ENCODE results near the gene UGT1A10. TPM values are rescaled to one million over a fixed set of nuclear protein-coding genes. Genes with fewer than 3 reads are reported as not detected.

Gene UGT1A10
- total RNA-seq, 1 experiment from 2014 or later: not detected

- Histone ChIP-seq H4K5ac (ENCODE audit: insufficient read length, low read depth, low read length) (no peak overlapping the region), H3K9ac (ENCODE audit: extremely low read depth, insufficient read length, low read length) (no peak overlapping the region), H4K8ac (replicated peaks; ENCODE audit: insufficient read length, low read depth, low read length) (no peak overlapping the region), H3K23me2 (ENCODE audit: insufficient read length, low read depth, low read length, poor library complexity, severe bottlenecking) (no peaks in the 10 kb centered on the region), H2BK15ac (ENCODE audit: low read depth, low read length) (no peak overlapping the region), H3K14ac (ENCODE audit: insufficient read depth, low read length) (no peak overlapping the region), H3K27ac (ENCODE audit: insufficient read length, low read depth, low read length) (no peak overlapping the region), H2BK20ac (ENCODE audit: low read depth, low read length, poor library complexity, severe bottlenecking) (no peak overlapping the region), H2BK5ac (ENCODE audit: insufficient read length, low read length) (no peak overlapping the region), H3K56ac (ENCODE audit: insufficient read length, low read depth, low read length) (no peak overlapping the region), H2BK120ac (ENCODE audit: low read depth, low read length, poor library complexity, severe bottlenecking) (no peak overlapping the region), H4K91ac (ENCODE audit: insufficient read length, low read depth, low read length) (no peak overlapping the region), H2BK12ac (ENCODE audit: insufficient read length, low read depth, low read length) (no peak overlapping the region), H4K20me1 (ENCODE audit: control insufficient read depth, insufficient read depth, insufficient read length) (no peaks in the 10 kb centered on the region), H3K4ac (ENCODE audit: low read depth, low read length) (no peak overlapping the region), H3K23ac (ENCODE audit: insufficient read length, low read depth, low read length) (no peak overlapping the region), H3K18ac (ENCODE audit: insufficient read length, low read depth, low read length) (no peak overlapping the region), H3K4me2 (ENCODE audit: insufficient read depth, insufficient read length, low read length) (no peak overlapping the region), H2AK5ac (ENCODE audit: insufficient read length, low read length) (no peak overlapping the region), H3K4me1 (ENCODE audit: insufficient read depth, low read length) (no peaks in the 10 kb centered on the region), H3T11ph (ENCODE audit: low read length) (no peak overlapping the region), H2AFZ (ENCODE audit: low read length) (no peak overlapping the region), H3K27me3 (ENCODE audit: insufficient read depth, low read length) (no peaks in the 10 kb centered on the region), H3K79me2 (ENCODE audit: insufficient read depth, low read length) (no peaks in the 10 kb centered on the region), H3K9me3 (ENCODE audit: control insufficient read depth, low read depth, low read length) (no peaks in the 10 kb centered on the region), H3K79me1 (ENCODE audit: insufficient read depth, low read depth, low read length, poor library complexity, severe bottlenecking) (no peaks in the 10 kb centered on the region)
- TF ChIP-seq CTCF (conservative IDR thresholded peaks at IDR 0.05): no peak
- H3K36me3 Mint-ChIP-seq (ENCODE audit: insufficient read depth in 1 of 3, low read depth in 3 of 3): no peaks in the 10 kb centered on the region; a peak in 2 of 7 replicates
- WGBS (ENCODE audit: extremely low coverage, insufficient read length, low lambda C conversion rate): no CpG with 5 or more reads among the region's 3 CpGs
- peaks cover 13 to 22% of the 10 kb centered on the region in 2 experiments; a peak in 4 of 5 replicates for H3K9me3 Mint-ChIP-seq
- no peaks in the 10 kb centered on the region for H3K4me1 Mint-ChIP-seq
- no peak overlapping the region for H3K4me3 Mint-ChIP-seq
- no peak for DNase-seq
- no peak overlapping the region for H3K27ac Mint-ChIP-seq
- H3K27me3 Mint-ChIP-seq (ENCODE audit: low read depth): peaks cover 2% of the 10 kb centered on the region
Measured at GRCh38 chr2:233598952-233599351, 37.3 kb upstream of the UGT1A10 start.
